ENCODE data around the gene SLC35E1.

The SLC35E1 gene

DNA sequence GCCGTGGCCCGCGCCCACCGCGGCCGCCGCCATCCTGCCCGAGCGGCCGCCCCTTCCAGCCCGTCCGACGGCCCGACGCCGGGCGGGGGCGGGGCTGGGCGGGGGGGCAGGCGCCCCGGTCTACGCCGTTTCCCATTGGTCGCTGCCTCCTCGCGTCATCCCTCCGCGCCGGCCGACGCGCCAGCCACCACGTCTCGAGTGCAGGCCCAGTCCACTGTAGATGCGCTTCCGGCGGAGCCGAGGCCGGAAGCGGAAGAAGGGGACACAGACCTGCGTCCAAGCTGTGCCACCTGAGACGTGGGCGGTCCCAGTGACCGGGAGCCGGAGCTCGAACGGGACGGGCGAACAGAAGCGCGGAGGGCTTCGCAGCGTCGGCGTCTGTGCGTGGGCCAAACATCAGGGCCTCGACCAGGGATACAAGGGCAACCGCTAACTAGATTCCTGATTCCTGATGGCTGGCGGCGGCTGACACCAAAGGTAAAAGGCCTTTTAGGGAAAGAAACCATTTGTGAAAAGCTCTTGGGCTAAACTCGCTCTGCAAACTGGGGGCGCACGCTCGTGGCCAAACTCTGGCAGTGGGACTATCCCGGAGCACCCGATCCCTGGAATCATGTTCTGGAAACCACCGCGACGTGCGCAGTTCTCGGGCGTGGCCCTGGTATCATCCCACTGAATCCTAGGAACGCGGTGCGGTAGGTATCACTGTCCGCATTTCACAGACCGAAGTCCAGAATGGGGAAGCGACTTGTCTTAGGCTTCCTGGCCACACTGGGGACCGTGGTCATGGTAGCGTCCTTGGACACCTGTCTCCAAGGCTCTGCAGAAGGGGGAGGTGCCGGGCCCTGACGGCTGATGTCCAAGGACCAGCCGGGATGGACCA, at the start of gene SLC35E1:
SLC35E1 (minus strand) TSS at position 84 of the 880 bp plus-strand sequence; CDS start at position 33, 51 bp downstream.
- peak; percentile 78 for DNase-seq (ENCODE audit: low read depth)

DNA sequence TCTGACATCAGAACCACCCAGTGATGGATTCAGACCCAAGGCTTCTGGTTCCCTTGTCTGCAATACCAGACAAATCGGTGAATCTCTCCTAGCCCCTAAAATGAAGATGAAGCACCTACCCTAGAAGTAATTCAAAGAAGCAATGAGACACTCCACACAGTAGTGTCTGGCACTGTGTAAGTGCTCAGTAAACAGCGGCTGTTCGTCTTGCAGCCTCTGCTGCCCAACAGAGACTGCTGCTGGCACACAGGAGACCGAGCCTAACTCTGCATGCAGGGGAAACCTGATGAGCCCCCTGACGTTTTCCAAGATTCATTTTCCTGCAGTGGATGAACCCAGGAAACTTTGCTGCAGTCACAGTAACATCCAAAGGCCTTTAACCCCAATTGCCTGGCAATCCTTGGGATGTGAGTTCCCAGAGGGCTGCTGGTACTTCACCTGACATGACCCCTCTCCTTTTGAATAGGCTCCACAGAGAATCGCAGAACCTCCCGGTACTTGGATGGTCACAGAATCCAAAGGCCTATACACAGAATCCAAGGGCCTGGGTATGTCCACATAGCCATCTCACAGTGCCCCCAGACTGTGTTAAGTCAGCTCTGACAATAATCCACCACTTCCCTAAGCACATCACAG, 49.1 kb upstream of the SLC35E1 start:
- DNase-seq (ENCODE audit: low read depth), result no peak

DNA sequence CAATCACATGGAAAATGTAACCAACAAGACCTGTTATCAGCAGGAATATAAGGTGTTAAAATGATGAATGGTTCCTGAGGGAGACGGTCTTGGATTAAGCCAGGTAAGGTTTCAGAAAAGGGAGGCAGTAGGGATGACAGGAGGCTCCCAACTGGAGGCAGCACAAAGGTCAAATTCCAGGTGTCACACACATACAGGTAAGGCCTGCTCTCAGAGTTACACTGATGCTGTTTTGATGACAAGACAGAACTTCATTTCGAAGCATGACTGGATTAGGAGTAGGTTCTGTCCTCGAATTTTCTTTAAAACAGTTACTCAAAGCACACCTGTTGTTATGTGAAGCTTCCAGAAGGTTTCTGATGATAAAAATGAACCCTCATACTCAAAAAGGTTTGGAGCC, 48.4 kb upstream of the SLC35E1 start:
- no peak for DNase-seq (ENCODE audit: low read depth)

DNA sequence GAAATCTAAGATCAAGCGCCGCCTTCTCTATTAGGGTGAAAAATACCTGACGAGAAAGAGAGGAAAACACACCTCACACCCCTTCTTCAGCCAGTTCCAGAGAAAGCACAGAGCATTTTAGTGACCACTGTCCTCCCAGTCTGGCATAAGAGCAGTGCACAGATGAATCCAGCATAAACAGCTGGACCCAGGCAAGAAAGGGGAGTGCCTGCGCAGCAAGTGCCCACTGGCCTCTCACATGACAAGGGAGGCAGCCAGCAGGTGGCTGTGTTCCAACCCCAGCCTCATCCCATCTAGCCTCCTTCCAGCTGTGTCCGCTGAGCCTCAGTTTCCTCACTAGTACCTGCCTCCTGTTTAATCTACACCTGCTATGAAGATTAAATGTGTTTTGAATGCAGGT, 47.8 kb upstream of the SLC35E1 start:
- DNase-seq (ENCODE audit: low read depth), result no peak

DNA sequence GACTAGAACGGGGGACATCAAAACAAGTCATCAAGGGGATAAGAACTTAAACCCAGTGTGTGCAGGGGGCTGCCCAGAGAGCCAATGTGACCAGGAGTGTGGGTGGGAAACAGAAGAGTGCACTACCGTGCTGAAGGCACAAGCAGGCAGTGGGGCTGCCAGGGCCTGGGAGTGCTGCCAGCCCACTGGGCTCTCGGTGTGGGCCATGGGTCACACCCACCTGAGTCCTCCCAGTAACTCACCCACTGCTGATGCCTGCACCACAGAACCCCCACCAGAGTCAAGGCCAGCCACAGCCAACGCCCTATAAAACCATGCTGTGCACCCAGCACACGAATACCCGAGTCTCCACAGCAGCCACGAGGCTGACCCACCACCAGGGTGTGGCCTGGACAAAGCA, 47.2 kb upstream of the SLC35E1 start:
- DNase-seq (ENCODE audit: low read depth), result no peak

DNA sequence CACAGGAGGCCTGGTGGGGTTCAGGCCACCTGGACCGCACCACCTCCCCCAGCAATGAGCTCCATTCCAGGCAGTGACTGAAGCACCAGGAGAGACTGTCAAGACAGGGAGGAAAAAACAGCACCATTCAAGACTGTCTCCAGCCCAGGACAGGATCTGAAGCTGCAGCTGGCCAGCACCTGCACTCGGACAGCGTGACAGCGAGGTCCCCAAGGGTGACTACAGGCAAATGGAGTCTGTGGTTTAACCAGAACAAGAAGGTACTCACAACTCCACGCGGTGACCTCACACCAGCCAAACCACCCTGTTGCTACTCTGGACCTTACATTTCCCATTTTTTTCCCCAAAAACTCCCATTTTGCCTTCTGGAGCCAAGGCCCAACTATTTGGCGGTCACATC, 46.0 kb upstream of the SLC35E1 start:
- DNase-seq (ENCODE audit: low read depth), result no peak

DNA sequence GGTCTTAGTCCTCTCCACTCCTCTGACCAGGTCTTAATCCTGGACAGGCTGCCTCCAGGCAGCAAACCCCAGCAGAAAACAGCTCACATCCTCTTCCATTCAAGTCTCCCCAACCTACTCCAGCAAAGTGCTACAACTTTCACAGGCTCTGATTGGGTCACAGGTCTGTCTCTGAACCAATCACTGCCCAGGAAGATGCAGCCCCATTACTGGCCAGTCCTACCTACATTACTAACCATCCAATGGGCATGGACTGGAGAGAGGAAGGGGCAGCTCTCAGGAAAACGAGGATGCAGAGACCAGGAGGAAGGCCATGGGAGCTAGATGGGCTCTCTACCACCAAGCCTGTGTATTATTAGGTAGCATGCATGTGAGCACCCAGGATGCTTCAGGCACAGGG, 43.6 kb upstream of the SLC35E1 start:
- no peak for DNase-seq (ENCODE audit: low read depth)

DNA sequence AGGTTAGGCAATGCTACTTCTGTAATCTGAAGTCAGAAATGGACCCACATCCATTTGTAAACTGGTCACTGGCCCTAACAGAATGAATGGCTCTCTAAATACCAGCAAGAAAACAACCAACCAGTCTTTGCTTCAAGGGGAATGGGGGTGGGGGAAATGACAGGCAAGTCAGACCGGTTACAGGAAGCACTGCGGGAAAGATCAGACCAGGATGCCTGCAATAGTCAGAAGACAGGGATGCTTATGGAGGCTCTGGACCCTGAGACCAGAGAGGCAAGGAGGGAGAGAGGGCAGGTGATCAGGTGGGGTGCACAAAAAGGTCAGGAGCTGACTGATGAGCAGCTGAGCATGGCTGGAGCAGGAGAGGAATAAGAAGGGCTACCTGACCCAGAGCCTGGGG, 42.7 kb upstream of the SLC35E1 start:
- DNase-seq (ENCODE audit: low read depth), result no peak

DNA sequence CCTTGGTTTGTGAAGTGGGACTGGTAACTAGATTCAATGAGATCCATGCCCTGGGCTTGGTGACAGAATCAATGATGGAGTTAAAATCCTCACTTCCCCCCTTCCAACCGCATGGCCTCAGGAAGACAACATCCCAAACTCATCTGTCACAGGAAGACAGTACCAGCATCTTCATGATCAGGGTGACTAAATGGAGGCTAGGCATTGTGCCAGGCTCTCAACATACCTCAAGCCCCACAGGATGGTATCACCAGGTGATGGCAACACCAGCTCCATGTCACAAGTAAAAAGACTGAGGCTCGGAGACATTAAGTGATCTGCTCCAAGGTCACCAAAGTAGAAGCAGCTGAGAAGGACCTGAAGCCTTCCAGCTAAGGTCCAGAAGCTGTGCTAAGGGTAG, 41.6 kb upstream of the SLC35E1 start:
- no peak for DNase-seq (ENCODE audit: low read depth)

DNA sequence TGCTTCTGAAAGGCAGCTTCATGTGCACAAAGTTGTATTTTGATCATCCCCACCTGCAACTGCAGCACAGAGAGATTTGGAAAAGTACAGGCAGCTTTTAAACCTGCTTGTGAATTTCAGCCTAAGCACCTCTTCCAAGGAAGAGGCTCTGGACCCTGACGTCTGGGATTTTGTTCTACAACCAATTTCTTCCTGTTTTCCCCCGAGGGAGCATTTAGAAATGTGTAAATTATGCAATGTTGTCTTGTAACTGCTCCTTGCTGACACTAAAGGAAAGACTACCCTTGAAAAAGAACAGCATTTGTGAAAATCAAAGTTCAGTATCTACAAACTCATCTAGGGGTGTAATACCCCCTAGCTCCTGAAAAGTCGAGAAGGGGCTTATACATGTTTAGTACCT, 40.4 kb upstream of the SLC35E1 start:
- DNase-seq (ENCODE audit: low read depth), result no peak

DNA sequence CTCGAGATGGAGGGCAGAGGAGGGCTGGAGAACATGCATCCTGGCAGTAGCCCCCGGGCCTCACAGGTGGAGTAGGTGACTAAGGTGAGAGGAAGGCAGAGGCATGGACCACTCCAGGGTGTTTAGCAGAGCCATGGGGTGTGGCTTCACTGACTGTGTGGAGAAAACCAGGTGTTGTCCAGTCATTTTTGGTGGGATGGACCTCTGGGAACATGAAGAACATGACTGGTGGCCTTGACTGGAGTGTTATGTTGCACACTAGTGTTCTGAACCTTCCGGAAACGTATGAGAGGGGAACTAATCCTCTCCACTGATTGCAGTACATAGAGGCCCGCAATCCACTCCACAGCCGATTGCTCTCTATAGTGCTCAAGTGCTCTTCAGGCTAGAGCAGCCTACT, 38.9 kb upstream of the SLC35E1 start:
- no peak for DNase-seq (ENCODE audit: low read depth)

DNA sequence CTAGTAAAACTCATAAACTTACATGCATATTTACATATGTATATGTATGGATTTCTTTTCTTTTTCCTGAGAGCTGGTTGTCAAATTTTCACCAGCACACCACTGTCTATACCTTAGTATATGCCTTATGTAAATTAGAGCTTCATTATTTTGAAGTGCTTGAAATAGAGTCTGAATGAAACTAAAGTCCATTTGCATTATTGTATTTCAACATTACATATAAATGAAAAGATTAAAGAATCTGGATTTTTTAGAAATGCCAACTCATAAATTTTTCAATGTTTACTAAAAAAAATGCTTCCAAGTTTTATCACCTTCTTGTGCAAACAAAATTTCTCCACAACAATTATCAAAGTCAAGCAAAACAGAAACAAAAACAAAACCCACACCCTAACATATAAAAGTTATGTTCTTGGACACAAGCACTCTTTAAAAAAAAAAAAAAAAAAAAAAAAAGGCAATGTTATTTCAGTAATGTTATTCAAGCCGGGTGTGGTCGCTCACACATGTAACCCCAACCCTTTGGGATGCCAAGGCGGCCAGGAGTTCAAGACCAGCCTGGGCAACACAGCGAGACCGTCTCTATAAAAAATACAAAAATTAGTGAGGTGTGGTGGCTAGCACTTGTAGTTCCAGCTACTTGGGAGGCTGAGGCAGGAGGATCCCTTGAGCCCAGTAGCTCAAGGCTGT, 37.4 kb upstream of the SLC35E1 start:
- no peak for DNase-seq (ENCODE audit: low read depth)

DNA sequence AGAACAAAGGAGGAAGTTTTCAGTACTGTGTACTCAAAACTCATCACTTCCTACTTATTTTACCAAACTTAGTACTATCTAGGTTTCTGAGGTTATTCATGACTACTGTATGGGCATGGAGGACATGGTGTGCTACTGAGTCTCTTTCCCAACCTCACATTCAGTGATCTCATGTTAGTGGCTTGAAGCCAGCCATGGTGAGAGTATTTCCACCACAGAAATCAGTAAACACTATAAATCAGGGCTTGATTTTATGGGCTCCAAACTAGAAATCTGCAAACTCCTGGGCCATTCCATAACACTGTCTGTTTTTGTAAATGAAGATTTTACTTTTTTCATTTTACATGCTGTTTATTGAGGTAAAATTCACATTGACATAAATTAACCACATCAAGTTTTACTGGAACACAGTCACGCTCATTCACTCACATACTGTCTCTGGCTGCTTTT, 36.1 kb upstream of the SLC35E1 start:
- no peak for DNase-seq (ENCODE audit: low read depth)

DNA sequence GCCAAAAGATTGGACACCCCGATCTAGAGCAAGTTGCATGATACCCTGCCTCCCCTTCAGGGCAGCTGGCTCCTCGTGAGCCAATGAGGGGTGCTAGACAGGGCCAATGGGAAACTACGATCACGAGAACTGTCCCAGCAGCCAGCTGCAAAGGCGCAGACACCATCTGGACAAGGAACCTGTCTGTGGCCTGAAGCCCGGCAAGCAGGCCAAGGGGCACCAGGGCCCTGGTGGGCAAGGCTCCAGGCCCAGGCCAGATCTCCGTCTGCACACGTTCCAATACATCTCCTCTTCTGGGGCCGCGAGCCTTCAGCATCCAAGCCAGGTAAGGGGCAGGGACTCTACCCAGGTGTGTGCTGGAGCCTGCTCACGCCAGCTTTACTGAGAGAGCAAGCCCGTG, 35.6 kb upstream of the SLC35E1 start:
- DNase-seq (ENCODE audit: low read depth), result no peak

DNA sequence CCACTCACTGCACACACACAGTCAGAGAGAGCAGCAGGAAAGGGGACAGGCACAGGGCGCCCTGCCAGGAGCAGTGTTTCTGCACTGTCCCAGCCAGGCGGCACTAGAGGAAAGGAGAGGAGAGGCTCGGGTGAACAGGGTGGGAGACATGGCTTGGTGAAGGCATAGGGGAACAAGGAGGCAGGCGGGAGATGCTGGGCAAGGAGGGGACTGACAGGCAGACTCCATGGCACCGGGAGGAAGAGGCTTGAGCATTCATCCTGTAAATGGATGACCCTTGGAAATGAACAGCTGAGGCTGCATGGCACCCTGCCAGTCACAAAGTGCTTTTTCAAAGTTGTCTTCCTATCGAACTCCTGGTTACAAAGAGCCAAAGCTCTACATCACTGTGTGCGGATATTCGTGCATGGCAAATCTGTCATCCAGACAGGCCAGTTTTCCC, 33.4 kb upstream of the SLC35E1 start:
- DNase-seq (ENCODE audit: low read depth), result no peak

DNA sequence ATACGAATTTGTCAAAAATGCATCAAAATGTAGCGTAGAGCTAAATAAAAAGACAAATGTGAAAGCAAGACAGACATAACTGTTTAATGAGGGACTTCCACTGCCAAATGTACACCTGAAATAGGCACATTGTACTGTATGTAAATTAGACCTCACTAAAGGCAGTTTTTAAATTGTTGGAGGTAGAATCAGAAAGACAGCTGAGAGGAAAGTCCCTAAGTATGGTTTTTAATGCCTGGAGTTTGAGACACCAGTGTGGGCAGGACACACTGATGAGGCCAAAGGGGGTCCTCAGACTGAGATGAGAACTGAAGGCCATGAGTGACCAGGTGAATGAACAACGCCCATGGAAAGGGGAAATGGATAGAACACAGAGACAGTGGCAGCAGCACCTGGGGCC, 32.9 kb upstream of the SLC35E1 start:
- no peak for DNase-seq (ENCODE audit: low read depth)

DNA sequence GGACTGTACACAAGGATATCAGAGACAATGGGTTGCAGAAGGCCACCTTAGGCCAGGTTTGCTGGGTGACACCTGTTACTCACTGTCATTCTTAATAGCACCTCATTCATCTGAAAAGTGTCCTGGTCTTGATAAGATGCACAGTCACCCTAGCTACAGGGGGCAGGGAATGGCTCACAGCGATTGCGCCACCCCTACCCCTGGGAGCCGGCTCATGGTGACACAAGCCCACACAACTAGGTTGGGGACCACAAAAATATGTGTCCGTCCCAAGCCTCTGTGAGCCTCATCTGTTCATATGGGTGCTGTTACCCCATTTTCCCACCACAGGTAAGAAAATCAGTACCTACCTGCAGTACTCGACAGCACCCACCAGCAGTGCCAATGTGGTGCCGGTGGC, 32.4 kb upstream of the SLC35E1 start:
- DNase-seq (ENCODE audit: low read depth), result no peak

DNA sequence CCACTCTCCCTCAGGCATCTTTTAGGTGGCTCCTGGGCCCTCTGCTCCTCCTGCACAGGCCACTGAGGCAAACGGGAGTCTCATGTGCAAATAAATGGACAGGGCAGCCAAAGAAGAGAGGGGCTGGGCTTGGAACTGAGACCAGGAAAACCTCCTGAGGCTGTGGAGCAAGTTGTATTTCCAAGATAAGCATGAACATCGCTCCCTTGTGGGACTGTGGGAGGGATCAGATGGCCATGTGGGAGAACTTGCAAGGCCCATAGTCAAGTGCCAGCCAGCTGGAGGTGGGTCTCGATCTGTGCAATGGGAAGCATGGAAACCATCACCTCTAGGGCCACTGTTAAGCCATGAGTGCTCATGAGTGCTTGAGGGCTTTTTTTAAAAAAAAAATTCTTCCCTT, 30.9 kb upstream of the SLC35E1 start:
- no peak for DNase-seq (ENCODE audit: low read depth)

DNA sequence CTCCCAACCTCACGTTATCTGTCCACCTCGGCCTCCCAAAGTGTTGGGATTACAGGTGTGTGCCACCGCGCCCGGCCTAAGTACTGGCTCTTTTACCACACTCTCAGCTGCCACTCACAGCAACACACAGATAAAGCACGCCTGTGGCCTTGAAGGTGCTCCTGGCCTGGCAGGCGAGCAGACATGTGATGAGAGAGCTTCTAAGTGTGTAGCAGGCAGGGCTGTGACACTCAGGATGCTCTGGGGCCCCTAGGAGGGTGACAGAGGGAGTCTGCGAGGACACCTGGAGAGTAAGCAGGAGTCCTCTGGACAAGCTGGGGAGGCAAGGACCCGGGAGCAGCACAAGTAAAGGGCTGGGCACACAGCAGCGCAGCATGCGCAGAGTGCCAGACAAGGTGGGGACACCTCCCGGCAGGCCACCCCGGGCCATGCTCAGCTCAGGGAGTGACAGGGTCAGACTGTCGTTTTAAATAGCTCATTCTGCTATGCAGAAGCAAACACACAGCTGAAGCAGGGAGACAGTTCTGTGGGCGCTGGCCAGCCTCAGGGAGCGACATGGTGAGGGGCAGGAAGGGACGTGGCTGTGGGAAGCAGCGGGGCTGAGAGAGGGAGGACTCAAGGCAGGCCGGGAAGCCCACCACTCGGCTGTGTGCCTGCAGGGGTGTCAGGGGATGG, 29.3 kb upstream of the SLC35E1 start:
- no peak for DNase-seq (ENCODE audit: low read depth)

DNA sequence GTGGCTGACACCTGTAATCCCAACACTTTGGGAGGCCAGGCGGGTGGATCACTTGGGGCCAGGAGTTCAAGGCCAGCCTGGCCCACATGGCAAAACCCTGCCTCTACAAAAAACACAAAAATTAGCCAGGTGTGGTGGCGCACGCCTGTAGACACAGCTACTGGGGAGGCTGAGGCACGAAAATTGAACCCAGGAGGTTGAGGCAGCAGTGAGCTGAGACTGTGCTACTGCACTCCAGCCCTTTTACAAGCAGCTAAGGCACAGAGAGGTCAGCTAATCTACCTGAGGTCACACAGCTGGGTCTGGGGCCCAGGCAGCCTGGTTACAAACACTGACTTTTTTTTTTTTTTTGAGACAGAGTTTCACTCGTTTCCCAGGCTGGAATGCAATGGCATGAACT, 28.6 kb upstream of the SLC35E1 start:
- no peak for DNase-seq (ENCODE audit: low read depth)

DNA sequence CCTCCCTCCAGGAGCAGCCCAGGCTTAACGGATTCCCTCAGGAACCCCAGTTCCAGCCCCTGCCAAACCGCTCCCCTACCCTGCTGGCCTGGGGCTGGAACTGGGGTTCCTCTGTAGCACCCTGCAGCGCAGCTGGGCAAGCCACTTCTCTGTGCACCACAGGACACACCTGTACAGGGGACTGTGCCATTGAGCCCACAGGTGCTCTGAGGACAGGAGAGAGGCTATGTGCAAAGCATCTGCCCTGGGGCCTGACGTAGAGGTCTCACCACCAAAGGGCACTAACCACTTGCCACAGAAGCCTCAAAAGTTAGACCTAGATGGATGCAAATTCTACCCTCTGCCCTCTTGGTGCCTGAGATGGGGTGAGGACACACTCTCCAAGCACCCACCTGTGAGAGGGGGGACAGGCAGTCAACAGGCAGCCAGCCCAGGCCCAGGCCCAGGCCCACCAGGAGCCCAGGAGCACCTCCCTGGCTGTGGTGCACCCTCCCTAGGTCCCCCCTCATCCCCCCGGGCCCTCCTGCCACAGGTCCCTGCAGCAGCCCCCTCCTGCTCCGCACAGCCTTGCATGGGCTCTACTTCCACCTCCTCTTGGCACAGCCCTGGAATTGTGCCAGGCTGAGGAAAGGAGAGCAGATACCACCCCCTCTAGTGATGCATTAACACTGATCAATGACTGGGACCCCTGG, 27.6 kb upstream of the SLC35E1 start:
- DNase-seq (ENCODE audit: low read depth), result no peak

DNA sequence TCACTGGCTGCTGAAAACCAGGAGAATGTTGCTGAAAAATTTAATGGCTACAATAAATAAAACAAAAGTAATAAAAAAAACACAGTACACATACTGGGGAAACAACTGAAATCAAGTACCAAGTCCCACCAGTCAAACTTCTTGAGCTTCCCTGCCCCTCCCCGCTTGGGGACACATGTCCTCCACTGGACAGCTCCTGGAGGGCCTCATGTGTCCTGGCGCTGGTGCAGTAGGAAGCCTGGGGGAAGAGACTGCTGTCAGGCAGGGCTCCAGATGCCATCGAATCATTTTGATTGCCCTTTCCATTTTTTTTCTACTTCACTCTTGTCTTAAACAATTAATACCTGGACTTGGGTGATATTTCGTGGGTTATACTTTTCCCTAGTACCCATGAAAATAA, 26.6 kb upstream of the SLC35E1 start:
- DNase-seq (ENCODE audit: low read depth), result no peak
